ENCODE measurements around the gene ARID1B.

GRCh38 chr6:157089851-157090250 lies 312.7 kb downstream of the ARID1B start:
- no peak for TF ChIP-seq RCOR1 (IDR thresholded peaks at IDR 0.05; ENCODE audit: borderline replicate concordance in 1 of 2, low read depth in 2 of 2, low read length in 2 of 2)
- TF ChIP-seq CTBP1 (IDR thresholded peaks at IDR 0.05; ENCODE audit: borderline replicate concordance) = no peak
